ENCODE measurements around the gene CFTR. TPM values are rescaled to one million over a fixed set of nuclear protein-coding genes. Genes with fewer than 3 reads are reported as not detected.

Gene CFTR
- total RNA-seq, 1 experiment from 2014 or later = 130 TPM

DNA sequence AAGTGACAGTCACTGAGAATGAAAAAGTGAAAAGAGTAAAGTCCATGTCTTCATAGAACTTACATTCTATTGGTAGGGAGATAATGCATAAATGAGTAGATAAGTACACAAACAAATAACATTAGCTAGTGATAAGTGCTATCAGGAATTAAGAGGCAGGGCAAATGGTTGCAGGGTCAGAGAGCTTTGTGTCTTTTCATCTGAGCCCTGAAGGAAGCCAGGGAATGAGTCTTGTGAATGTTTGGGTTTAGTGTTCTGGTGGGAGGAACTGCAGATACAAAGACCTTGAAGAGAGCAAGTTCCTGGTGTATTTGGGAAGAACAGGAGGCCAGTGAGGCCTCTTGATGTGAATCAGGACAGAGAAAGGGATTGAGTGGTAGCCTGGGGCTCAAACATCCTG lies 209.6 kb downstream of the CFTR start:
- Histone ChIP-seq H3K36me3 (ENCODE audit: control insufficient read depth, insufficient read depth, low read length) (peaks cover 1% of the 10 kb centered on the region; the same call in 1 of the 2 replicates), H3K9me3 (no peaks in the 10 kb centered on the region), H3K4me3 (ENCODE audit: low read depth, low read length) (no peak overlapping the region), H3K27me3 (replicated peaks; ENCODE audit: control insufficient read depth, insufficient read depth, low read length) (no peaks in the 10 kb centered on the region), H3K4me1 (peaks cover 65% of the 10 kb centered on the region)
- peak overlapping the region; percentile 91 for H3K27ac Mint-ChIP-seq (ENCODE audit: unreplicated experiment)
- CTCF ChIA-PET = no interaction called here
- no peaks in the 10 kb centered on the region for H3K9me3 Mint-ChIP-seq (ENCODE audit: unreplicated experiment)
- peaks cover 19% of the 10 kb centered on the region for H3K36me3 Mint-ChIP-seq (ENCODE audit: insufficient read depth, unreplicated experiment)
- TF ChIP-seq CTCF (IDR thresholded peaks at IDR 0.05; ENCODE audit: insufficient read depth in 1 of 2, low read depth in 1 of 2, low read length in 1 of 2, severe bottlenecking in 1 of 2, unreplicated experiment in 1 of 2) = no peak
- intact Hi-C loops (cut with micrococcal nuclease; ENCODE audit: unreplicated experiment) = loop anchor here (1.0 kb wide), 1 partner anchor 101 kb away; no protein-coding TSS in a partner anchor
- BruUV-seq (replicated peaks) = no TSS peak
- POLR2A ChIA-PET = interaction anchor here (1.8 kb wide), 1 partner anchor 16 kb away, joined by 4 read pairs; no protein-coding TSS in a partner anchor
- H3K4me1 Mint-ChIP-seq (ENCODE audit: low read depth, unreplicated experiment) = peaks cover 37% of the 10 kb centered on the region
- no peaks in the 10 kb centered on the region for H3K27me3 Mint-ChIP-seq (ENCODE audit: insufficient read depth, unreplicated experiment)
- peak; percentile 35 to 53 for DNase-seq
- peak overlapping the region; percentile 76 for H3K4me3 Mint-ChIP-seq (ENCODE audit: unreplicated experiment)

GRCh38 chr7:117690147-117690546 lies 210.3 kb downstream of the CFTR start:
- H3K27ac Mint-ChIP-seq (ENCODE audit: unreplicated experiment) = peak overlapping the region; percentile 91
- BruUV-seq (replicated peaks) = TSS peak; percentile 31
- intact Hi-C loops (cut with micrococcal nuclease; ENCODE audit: unreplicated experiment) = no loop called here
- no peak for TF ChIP-seq CTCF (IDR thresholded peaks at IDR 0.05; ENCODE audit: insufficient read depth in 1 of 2, low read depth in 1 of 2, low read length in 1 of 2, severe bottlenecking in 1 of 2, unreplicated experiment in 1 of 2)
- no peaks in the 10 kb centered on the region for H3K27me3 Mint-ChIP-seq (ENCODE audit: insufficient read depth, unreplicated experiment)
- peak overlapping the region; percentile 76 for H3K4me3 Mint-ChIP-seq (ENCODE audit: unreplicated experiment)
- ChIA-PET CTCF (no interaction called here), POLR2A (no interaction called here)
- Histone ChIP-seq H3K4me3 (ENCODE audit: low read depth, low read length) (no peak overlapping the region), H3K4me1 (peaks cover 60% of the 10 kb centered on the region), H3K27me3 (replicated peaks; ENCODE audit: control insufficient read depth, insufficient read depth, low read length) (no peaks in the 10 kb centered on the region), H3K9me3 (no peaks in the 10 kb centered on the region), H3K36me3 (ENCODE audit: control insufficient read depth, insufficient read depth, low read length) (peaks cover 1% of the 10 kb centered on the region; the same call in 1 of the 2 replicates)
- no peaks in the 10 kb centered on the region for H3K9me3 Mint-ChIP-seq (ENCODE audit: unreplicated experiment)
- peaks cover 19% of the 10 kb centered on the region for H3K36me3 Mint-ChIP-seq (ENCODE audit: insufficient read depth, unreplicated experiment)
- peaks cover 43% of the 10 kb centered on the region for H3K4me1 Mint-ChIP-seq (ENCODE audit: low read depth, unreplicated experiment)
- DNase-seq = no peak

DNA sequence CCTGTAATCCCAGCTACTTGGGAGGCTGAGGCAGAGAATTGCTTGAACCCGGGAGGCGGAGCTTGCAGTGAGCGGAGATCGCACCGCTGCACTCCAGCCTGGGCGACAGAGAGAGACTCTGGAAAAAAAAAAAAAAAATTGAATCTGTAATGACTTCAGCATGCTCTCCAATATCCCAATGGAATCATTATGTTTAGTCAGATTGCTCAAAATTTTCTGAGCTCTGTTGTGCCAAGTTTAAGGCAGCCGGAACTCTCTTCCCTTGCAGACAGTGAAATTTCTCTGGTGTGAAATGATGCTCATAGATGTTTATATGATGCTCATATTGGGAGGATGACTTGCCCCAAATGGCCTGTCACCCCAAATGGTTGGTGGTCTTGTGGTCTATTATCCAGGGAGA lies 212.5 kb downstream of the CFTR start:
- Histone ChIP-seq H3K36me3 (ENCODE audit: control insufficient read depth, insufficient read depth, low read length) (peaks cover 1% of the 10 kb centered on the region; the same call in 1 of the 2 replicates), H3K4me3 (ENCODE audit: low read depth, low read length) (no peak overlapping the region), H3K4me1 (peaks cover 46% of the 10 kb centered on the region), H3K9me3 (no peaks in the 10 kb centered on the region), H3K27me3 (replicated peaks; ENCODE audit: control insufficient read depth, insufficient read depth, low read length) (no peaks in the 10 kb centered on the region)
- ChIA-PET POLR2A (no interaction called here), CTCF (no interaction called here)
- Mint-ChIP-seq H3K9me3 (ENCODE audit: unreplicated experiment) (no peaks in the 10 kb centered on the region), H3K36me3 (ENCODE audit: insufficient read depth, unreplicated experiment) (peaks cover 14% of the 10 kb centered on the region), H3K27me3 (ENCODE audit: insufficient read depth, unreplicated experiment) (no peaks in the 10 kb centered on the region), H3K4me1 (ENCODE audit: low read depth, unreplicated experiment) (peaks cover 43% of the 10 kb centered on the region), H3K4me3 (ENCODE audit: unreplicated experiment) (no peak overlapping the region), H3K27ac (ENCODE audit: unreplicated experiment) (no peak overlapping the region)
- TF ChIP-seq CTCF (IDR thresholded peaks at IDR 0.05; ENCODE audit: insufficient read depth in 1 of 2, low read depth in 1 of 2, low read length in 1 of 2, severe bottlenecking in 1 of 2, unreplicated experiment in 1 of 2) = no peak
- no TSS peak for BruUV-seq (replicated peaks)
- DNase-seq = no peak
- intact Hi-C loops (cut with micrococcal nuclease; ENCODE audit: unreplicated experiment) = no loop called here
